ENCODE data around the gene CDHR3. TPM values are rescaled to one million over a fixed set of nuclear protein-coding genes. Genes with fewer than 3 reads are reported as not detected.

Gene CDHR3
- total and polyA plus RNA-seq, 2 donors (not counting 3 experiments of a cell fraction or from before 2014, with no cell fraction given) = 0.46 to 2.3 TPM

GRCh38 chr7:106068986-106069385 is 105.9 kb downstream of the CDHR3 start:
- H3K9me1 ChIP-seq (replicated peaks; ENCODE audit: control insufficient read depth, extremely low read depth, insufficient read depth, low read length) = no peaks in the 10 kb centered on the region
- ChIA-PET POLR2A (interaction anchor here (0.7 kb wide), 1 partner anchor 25 kb away, joined by 12 read pairs; no protein-coding TSS in a partner anchor), CTCF (no interaction called here)
- H3K4me3 ChIP-seq (replicated peaks in 1 of 3; ENCODE audit: insufficient read depth in 1 of 3, low read depth in 1 of 3, low read length in 3 of 3) = no peak overlapping the region
- H3K36me3 ChIP-seq (ENCODE audit: control insufficient read depth in 2 of 2, extremely low read depth in 1 of 2, insufficient read depth in 2 of 2, low read length in 2 of 2) = no peaks in the 10 kb centered on the region
- H4K20me1 ChIP-seq (replicated peaks; ENCODE audit: control insufficient read depth, extremely low read depth, insufficient read depth, low read length) = no peaks in the 10 kb centered on the region
- BruUV-seq (replicated peaks) = no TSS peak
- no peaks in the 10 kb centered on the region for H3K79me2 ChIP-seq (ENCODE audit: control insufficient read depth, insufficient read depth, low read length)
- no peak for TF ChIP-seq CTCF (IDR thresholded peaks at IDR 0.05; ENCODE audit: extremely low read depth in 1 of 2, insufficient read depth in 1 of 2, low read depth in 1 of 2, low read length in 2 of 2)
- no peak for TF ChIP-seq POLR2A (IDR thresholded peaks at IDR 0.05; ENCODE audit: low read depth, low read length)
- no peak for TF ChIP-seq JUN (IDR thresholded peaks at IDR 0.05; ENCODE audit: borderline replicate concordance, insufficient read depth, insufficient read length, low read depth)
- TF ChIP-seq FOS (IDR thresholded peaks at IDR 0.05; ENCODE audit: borderline replicate concordance, insufficient read depth, low read length) = no peak
- no peak for TF ChIP-seq POLR2AphosphoS5 (IDR thresholded peaks at IDR 0.05; ENCODE audit: insufficient read depth, low read depth, low read length)
- no peak for TF ChIP-seq MAX (IDR thresholded peaks at IDR 0.05; ENCODE audit: insufficient read depth, insufficient read length)
- DNase-seq (ENCODE audit: low read depth, low spot score) (no peak), FAIRE-seq (no peak)
- H3K4me2 ChIP-seq (ENCODE audit: insufficient read depth, low read length) = no peak overlapping the region
- no peaks in the 10 kb centered on the region for H3K9me3 ChIP-seq (replicated peaks; ENCODE audit: control insufficient read depth, insufficient read depth, low read length)
- intact Hi-C loops (cut with micrococcal nuclease) = no loop called here
- peaks cover 31% of the 10 kb centered on the region for H3K4me1 ChIP-seq (ENCODE audit: control insufficient read depth, extremely low read depth, insufficient read depth, low read length)
- H3K27me3 ChIP-seq (ENCODE audit: control insufficient read depth in 2 of 2, insufficient read depth in 2 of 2, low read length in 2 of 2) = no peaks in the 10 kb centered on the region
- no peak overlapping the region for H2AFZ ChIP-seq (ENCODE audit: low read depth, low read length)
- H3K27ac ChIP-seq (ENCODE audit: insufficient read depth, low read depth, low read length) = no peak overlapping the region
- H3K9ac ChIP-seq (replicated peaks; ENCODE audit: extremely low read depth, insufficient read depth, low read length) = no peak overlapping the region
- dilution Hi-C loops (cut with MboI; ENCODE audit: extremely low pct_ligation_motif_present, low sequenced_read_pairs) = loop anchor here (25.0 kb wide), 1 partner anchor 93 kb away; no protein-coding TSS in a partner anchor

Measured in endothelial cell of umbilical vein (primary cell).